ENCODE results near the gene RALGPS1.

RALGPS1 gene

GRCh38 chr9:127199001-127199791, 284.6 kb downstream of the RALGPS1 start:
- peak; percentile 56 to 65 for DNase-seq (ENCODE audit: low read depth in 1 of 2, low spot score in 1 of 2)

GRCh38 chr9:127200106-127200862, 285.7 kb downstream of the RALGPS1 start:
- no peak for DNase-seq (ENCODE audit: low read depth in 1 of 2, low spot score in 1 of 2)

- no peak for DNase-seq (ENCODE audit: low read depth in 1 of 2, low spot score in 1 of 2)
Measured at GRCh38 chr9:127201071-127201541, 286.5 kb downstream of the RALGPS1 start.

GRCh38 chr9:127201731-127202130, 287.1 kb downstream of the RALGPS1 start:
- DNase-seq (ENCODE audit: low read depth in 1 of 2, low spot score in 1 of 2), result no peak

GRCh38 chr9:127202461-127203169, 288.0 kb downstream of the RALGPS1 start:
- no peak for DNase-seq (ENCODE audit: low read depth in 1 of 2, low spot score in 1 of 2)

GRCh38 chr9:127203681-127204327, 289.2 kb downstream of the RALGPS1 start:
- no peak for DNase-seq (ENCODE audit: low read depth in 1 of 2, low spot score in 1 of 2)

- DNase-seq (ENCODE audit: low read depth in 1 of 2, low spot score in 1 of 2), result no peak
Measured at GRCh38 chr9:127204771-127205470, 290.3 kb downstream of the RALGPS1 start.

- no peak for DNase-seq (ENCODE audit: low read depth in 1 of 2, low spot score in 1 of 2)
Measured at GRCh38 chr9:127205952-127206351, 291.4 kb downstream of the RALGPS1 start.

- DNase-seq (ENCODE audit: low read depth in 1 of 2, low spot score in 1 of 2), result no peak
Measured at GRCh38 chr9:127206666-127207065, 292.1 kb downstream of the RALGPS1 start.

GRCh38 chr9:127207734-127208410, 293.3 kb downstream of the RALGPS1 start:
- no peak for DNase-seq (ENCODE audit: low read depth in 1 of 2, low spot score in 1 of 2)

- DNase-seq (ENCODE audit: low read depth in 1 of 2, low spot score in 1 of 2), result no peak
Measured at GRCh38 chr9:127208416-127208815, 293.8 kb downstream of the RALGPS1 start.

- DNase-seq (ENCODE audit: low read depth in 1 of 2, low spot score in 1 of 2), result no peak
Measured at GRCh38 chr9:127209220-127209619, 294.6 kb downstream of the RALGPS1 start.

GRCh38 chr9:127209948-127210640, 295.5 kb downstream of the RALGPS1 start:
- no peak for DNase-seq (ENCODE audit: low read depth in 1 of 2, low spot score in 1 of 2)

- no peak for DNase-seq (ENCODE audit: low read depth in 1 of 2, low spot score in 1 of 2)
Measured at GRCh38 chr9:127210851-127211730, 296.5 kb downstream of the RALGPS1 start.

- DNase-seq (ENCODE audit: low read depth in 1 of 2, low spot score in 1 of 2), result no peak
Measured at GRCh38 chr9:127211983-127212382, 297.4 kb downstream of the RALGPS1 start.

GRCh38 chr9:127212453-127212852, 297.9 kb downstream of the RALGPS1 start:
- no peak for DNase-seq (ENCODE audit: low read depth in 1 of 2, low spot score in 1 of 2)

- no peak for DNase-seq (ENCODE audit: low read depth in 1 of 2, low spot score in 1 of 2)
Measured at GRCh38 chr9:127213859-127214258, 299.3 kb downstream of the RALGPS1 start.
